ENCODE data around the gene RAB31.

RAB31 gene

GRCh38 chr18:9868857-9869714 lies 161.0 kb downstream of the RAB31 start:
- no peak overlapping the region for H3K9ac ChIP-seq (ENCODE audit: low read depth, low read length)
- H3K9me3 ChIP-seq (replicated peaks; ENCODE audit: low read length), result no peaks in the 10 kb centered on the region
- H3K4me1 ChIP-seq (ENCODE audit: control insufficient read depth, insufficient read depth, low read length), result peaks cover 20% of the 10 kb centered on the region
- H3K27me3 ChIP-seq (ENCODE audit: control insufficient read depth, insufficient read depth, low read length), result no peaks in the 10 kb centered on the region
- H3K4me2 ChIP-seq (ENCODE audit: low read length), result no peak overlapping the region
- no peak overlapping the region for H3K4me3 ChIP-seq (ENCODE audit: low read length)
- H3K36me3 ChIP-seq (ENCODE audit: insufficient read depth, low read length), result no peaks in the 10 kb centered on the region

GRCh38 chr18:9869715-9870430 lies 161.8 kb downstream of the RAB31 start:
- Histone ChIP-seq H3K9ac (ENCODE audit: low read depth, low read length) (no peak overlapping the region), H3K4me3 (ENCODE audit: low read length) (no peak overlapping the region), H3K9me3 (replicated peaks; ENCODE audit: low read length) (no peaks in the 10 kb centered on the region), H3K36me3 (ENCODE audit: insufficient read depth, low read length) (no peaks in the 10 kb centered on the region), H3K4me2 (ENCODE audit: low read length) (no peak overlapping the region), H3K27me3 (ENCODE audit: control insufficient read depth, insufficient read depth, low read length) (no peaks in the 10 kb centered on the region), H3K4me1 (ENCODE audit: control insufficient read depth, insufficient read depth, low read length) (peaks cover 22% of the 10 kb centered on the region)

- Histone ChIP-seq H3K4me2 (ENCODE audit: low read length) (no peak overlapping the region), H3K27me3 (ENCODE audit: control insufficient read depth, insufficient read depth, low read length) (no peaks in the 10 kb centered on the region), H3K4me1 (ENCODE audit: control insufficient read depth, insufficient read depth, low read length) (peaks cover 25% of the 10 kb centered on the region), H3K9ac (ENCODE audit: low read depth, low read length) (no peak overlapping the region), H3K4me3 (ENCODE audit: low read length) (no peak overlapping the region), H3K36me3 (ENCODE audit: insufficient read depth, low read length) (no peaks in the 10 kb centered on the region), H3K9me3 (replicated peaks; ENCODE audit: low read length) (no peaks in the 10 kb centered on the region)
Measured at GRCh38 chr18:9870431-9871008, 162.4 kb downstream of the RAB31 start.

GRCh38 chr18:9871244-9871746 lies 163.2 kb downstream of the RAB31 start:
- Histone ChIP-seq H3K4me1 (ENCODE audit: control insufficient read depth, insufficient read depth, low read length) (peaks cover 25% of the 10 kb centered on the region), H3K27me3 (ENCODE audit: control insufficient read depth, insufficient read depth, low read length) (no peaks in the 10 kb centered on the region), H3K4me3 (ENCODE audit: low read length) (no peak overlapping the region), H3K36me3 (ENCODE audit: insufficient read depth, low read length) (no peaks in the 10 kb centered on the region), H3K9ac (ENCODE audit: low read depth, low read length) (no peak overlapping the region), H3K9me3 (replicated peaks; ENCODE audit: low read length) (no peaks in the 10 kb centered on the region), H3K4me2 (ENCODE audit: low read length) (no peak overlapping the region)

- Histone ChIP-seq H3K4me3 (ENCODE audit: low read length) (no peak overlapping the region), H3K9me3 (replicated peaks; ENCODE audit: low read length) (no peaks in the 10 kb centered on the region), H3K4me2 (ENCODE audit: low read length) (no peak overlapping the region), H3K27me3 (ENCODE audit: control insufficient read depth, insufficient read depth, low read length) (no peaks in the 10 kb centered on the region), H3K4me1 (ENCODE audit: control insufficient read depth, insufficient read depth, low read length) (peaks cover 38% of the 10 kb centered on the region), H3K36me3 (ENCODE audit: insufficient read depth, low read length) (no peaks in the 10 kb centered on the region), H3K9ac (ENCODE audit: low read depth, low read length) (no peak overlapping the region)
Measured at GRCh38 chr18:9872823-9873222, 164.7 kb downstream of the RAB31 start.

- no peak overlapping the region for H3K4me3 ChIP-seq (ENCODE audit: low read length)
- no peaks in the 10 kb centered on the region for H3K36me3 ChIP-seq (ENCODE audit: insufficient read depth, low read length)
- no peak overlapping the region for H3K4me2 ChIP-seq (ENCODE audit: low read length)
- H3K27me3 ChIP-seq (ENCODE audit: control insufficient read depth, insufficient read depth, low read length), result no peaks in the 10 kb centered on the region
- H3K4me1 ChIP-seq (ENCODE audit: control insufficient read depth, insufficient read depth, low read length), result peaks cover 33% of the 10 kb centered on the region
- H3K9me3 ChIP-seq (replicated peaks; ENCODE audit: low read length), result no peaks in the 10 kb centered on the region
- no peak overlapping the region for H3K9ac ChIP-seq (ENCODE audit: low read depth, low read length)
Measured at GRCh38 chr18:9874728-9875127, 166.6 kb downstream of the RAB31 start.

GRCh38 chr18:9876212-9876866 lies 168.2 kb downstream of the RAB31 start:
- Histone ChIP-seq H3K27me3 (ENCODE audit: control insufficient read depth, insufficient read depth, low read length) (no peaks in the 10 kb centered on the region), H3K4me1 (ENCODE audit: control insufficient read depth, insufficient read depth, low read length) (peaks cover 18% of the 10 kb centered on the region), H3K9ac (ENCODE audit: low read depth, low read length) (peak overlapping the region; percentile 72), H3K36me3 (ENCODE audit: insufficient read depth, low read length) (no peaks in the 10 kb centered on the region), H3K4me3 (ENCODE audit: low read length) (no peak overlapping the region), H3K9me3 (replicated peaks; ENCODE audit: low read length) (no peaks in the 10 kb centered on the region), H3K4me2 (ENCODE audit: low read length) (peak overlapping the region; percentile 78)

GRCh38 chr18:9876867-9877654 lies 169.0 kb downstream of the RAB31 start:
- Histone ChIP-seq H3K9ac (ENCODE audit: low read depth, low read length) (peak overlapping the region; percentile 72), H3K4me2 (ENCODE audit: low read length) (peak overlapping the region; percentile 78), H3K9me3 (replicated peaks; ENCODE audit: low read length) (no peaks in the 10 kb centered on the region), H3K36me3 (ENCODE audit: insufficient read depth, low read length) (no peaks in the 10 kb centered on the region), H3K4me3 (ENCODE audit: low read length) (peak overlapping the region; percentile 50), H3K27me3 (ENCODE audit: control insufficient read depth, insufficient read depth, low read length) (no peaks in the 10 kb centered on the region), H3K4me1 (ENCODE audit: control insufficient read depth, insufficient read depth, low read length) (peaks cover 18% of the 10 kb centered on the region)

GRCh38 chr18:9877655-9878014 lies 169.5 kb downstream of the RAB31 start:
- peak overlapping the region; percentile 78 for H3K4me2 ChIP-seq (ENCODE audit: low read length)
- no peaks in the 10 kb centered on the region for H3K27me3 ChIP-seq (ENCODE audit: control insufficient read depth, insufficient read depth, low read length)
- peaks cover 18% of the 10 kb centered on the region for H3K4me1 ChIP-seq (ENCODE audit: control insufficient read depth, insufficient read depth, low read length)
- H3K9me3 ChIP-seq (replicated peaks; ENCODE audit: low read length), result no peaks in the 10 kb centered on the region
- no peaks in the 10 kb centered on the region for H3K36me3 ChIP-seq (ENCODE audit: insufficient read depth, low read length)
- H3K4me3 ChIP-seq (ENCODE audit: low read length), result peak overlapping the region; percentile 50
- H3K9ac ChIP-seq (ENCODE audit: low read depth, low read length), result peak overlapping the region; percentile 72

GRCh38 chr18:9878095-9878494 lies 170.0 kb downstream of the RAB31 start:
- Histone ChIP-seq H3K9ac (ENCODE audit: low read depth, low read length) (no peak overlapping the region), H3K9me3 (replicated peaks; ENCODE audit: low read length) (no peaks in the 10 kb centered on the region), H3K4me3 (ENCODE audit: low read length) (no peak overlapping the region), H3K27me3 (ENCODE audit: control insufficient read depth, insufficient read depth, low read length) (no peaks in the 10 kb centered on the region), H3K4me2 (ENCODE audit: low read length) (no peak overlapping the region), H3K4me1 (ENCODE audit: control insufficient read depth, insufficient read depth, low read length) (peaks cover 18% of the 10 kb centered on the region), H3K36me3 (ENCODE audit: insufficient read depth, low read length) (no peaks in the 10 kb centered on the region)
